SU-DHL-6 (cell line): ENCODE measurements around the gene KLHL20.

Source experiments
- CTCF ChIP-seq: fragments of 200-600 bp; sonication (generic); IDR thresholded peaks from one replicate; pipeline ENCODE4 v1.5.1; 2017; ENCODE audit warnings: antibody characterized with exemption, mild to moderate bottlenecking, low read length, moderate library complexity; ENCODE audit not compliant: insufficient read depth, poor library complexity, severe bottlenecking
- EZH2phosphoT487 ChIP-seq: fragments of 200-600 bp; sonication (generic), shearing (Covaris generic); conservative IDR thresholded peaks from 2 replicates; pipeline ENCODE4 v1.6.1; 2018; ENCODE audit warnings: mild to moderate bottlenecking, antibody characterized with exemption, low read length, moderate library complexity, mixed read lengths

- TF ChIP-seq CTCF (no peak), EZH2phosphoT487 (no peak)
Observed at GRCh38 chr1:173714441-173714758, 381 bp upstream of the KLHL20 start.
